Ovary (tissue), 9 donors: ENCODE data around the gene HSP90B1. TPM values are rescaled to one million over a fixed set of nuclear protein-coding genes. Genes with fewer than 3 reads are reported as not detected.
A peak's percentile ranks its signal among the peaks of the same experiment; 100 is the strongest.

Experiments used
- DNase-seq, 5 donors: peaks; one replicate each; pipeline ENCODE4 v3.0.0-alpha.2; 2019 to 2020
- H3K27ac ChIP-seq, 2 donors: fragments of 200-600 bp; one replicate each; pipeline versions ENCODE4 v1.5.1 to v1.8.0; 2019 to 2022
- H3K27me3 ChIP-seq: fragments of 200-600 bp; one replicate; pipeline ENCODE4 v1.8.0; 2022
- H3K36me3 ChIP-seq: fragments of 200-600 bp; sonication (generic); one replicate; pipeline ENCODE4 v1.5.1; 2019
- H3K4me1 ChIP-seq: one replicate; pipeline ENCODE4 v1.8.1; 2013; ENCODE audit warnings: mild to moderate bottlenecking, moderate library complexity; ENCODE audit not compliant: insufficient read depth
- H3K4me3 ChIP-seq: fragments of 200-600 bp; sonication (generic); one replicate; pipeline ENCODE4 v1.5.1; 2017
- H3K9me3 ChIP-seq, 2 donors: fragments of 200-600 bp in 1 of 2; sonication (generic) in 1 of 2; one replicate each; pipeline versions ENCODE4 v1.5.1 to v1.8.1; 2013 to 2019; ENCODE audit warnings: mild to moderate bottlenecking in 1 of 2, moderate library complexity in 1 of 2
- CTCF ChIP-seq, 3 donors: fragments of 450-650 bp in 2 of 3; fragments of 200-600 bp in 1 of 3; IDR thresholded peaks; one replicate each; pipeline versions ENCODE4 v1.5.1 to v1.8.0; 2016 to 2022; ENCODE audit warnings: antibody characterized with exemption in 3 of 3, mild to moderate bottlenecking in 1 of 3
- EP300 ChIP-seq: sonication (generic); formaldehyde crosslinking; IDR thresholded peaks from one replicate; pipeline ENCODE4 v1.6.1; 2017; ENCODE audit warnings: antibody characterized with exemption
- POLR2A ChIP-seq: fragments of 450-650 bp; IDR thresholded peaks from one replicate; pipeline ENCODE4 v1.6.1; 2017; ENCODE audit warnings: antibody characterized with exemption, mild to moderate bottlenecking, moderate library complexity
- WGBS, 3 donors: extraction: QIAGEN DNeasy Blood & Tissue Kit in 1 of 3; methylation state at CpG; one replicate each; pipeline versions ENCODE4 v1.1.5 to v1.1.7; 2013 to 2017; 5-methylcytosine and 5-hydroxymethylcytosine counted together
- intact Hi-C, 4 donors: fragments of 100-400 bp; cut with DNase I; formaldehyde crosslinking; loops; one replicate each; pipeline versions ENCODE4 v1.11.0 to v1.15.1; 2022 to 2023
- polyA plus RNA-seq, 2 donors: library from polyadenylated mRNA; stranded (reverse); fragments of 200-250 nt in 1 of 2; fragments of 350-450 nt in 1 of 2; fragmentation: Illumina TruSeq in 1 of 2; extraction: RNeasy Lipid Tissue Mini Kit (QIAGEN cat#74804) in 1 of 2; gene quantifications; one replicate each; pipeline ENCODE4 v1.2.3, GENCODE V29; 2013 to 2014
- total RNA-seq, 7 donors: library from RNA; depleted of rRNA in 2 of 7; stranded (reverse); fragments of >200 nt in 2 of 7; fragmentation: NEBNext Ultra II Directional in 3 of 7; extraction: Animal tissue kit (Norgen Biotek cat#: 25700) in 3 of 7; gene quantifications; one replicate each; pipeline versions ENCODE4 v1.1.0 to v1.2.4, GENCODE V29; 2016 to 2023
- donor health status: DM: no; HTN: no; CAD: no; lungs with moderate emphysema.
- donor health status: DM: no; HTN: no; CAD: no.
- donor health status: Bipolar disorder and iron deficiency.
- donor health status: DM: yes; HTN: yes; CAD: no.
- donor health status: DM: no; HTN: no; CAD: no.
- donor health status: DM: yes; HTN: yes; CAD: no.

The HSP90B1 gene
- total and polyA plus RNA-seq, 9 donors, result 217 to 777 (median 442) TPM

- intact Hi-C loops, result no loop called here
- DNase-seq, result no peak
- Histone ChIP-seq H3K36me3 (no peaks in the 10 kb centered on the region), H3K9me3 (no peaks in the 10 kb centered on the region), H3K27ac (no peak overlapping the region), H3K4me1 (peaks cover 11% of the 10 kb centered on the region), H3K27me3 (no peaks in the 10 kb centered on the region), H3K4me3 (no peak overlapping the region)
- TF ChIP-seq EP300, result no peak
- WGBS, 3 donors, result 45 to 65% (median 56%) methylated on average over 1 of the region's 1 CpG
These were observed 28.4 kb downstream of the HSP90B1 start for GRCh38 chr12:103958621-103959020.

GRCh38 chr12:103960616-103961227 lies 30.5 kb downstream of the HSP90B1 start:
- no peak for DNase-seq

GRCh38 chr12:103962493-103962892 lies 32.3 kb downstream of the HSP90B1 start:
- no peaks in the 10 kb centered on the region for H3K27me3 ChIP-seq
- WGBS, 3 donors, result 23 to 42% (median 24%) methylated on average over 1 of the region's 1 CpG
- no peaks in the 10 kb centered on the region for H3K36me3 ChIP-seq
- H3K4me1 ChIP-seq, result peaks cover 9% of the 10 kb centered on the region
- intact Hi-C loops, result loop anchor here in 2 of 4 donors (10.0 kb wide), 1 partner anchor 102 kb away; the partner anchor contains the start of gene HCFC2 (in 2 of the 2)
- no peak overlapping the region for H3K27ac ChIP-seq
- TF ChIP-seq CTCF (IDR thresholded peaks at IDR 0.05) (no peak), EP300 (no peak), POLR2A (no peak)
- no peak for DNase-seq
- no peak overlapping the region for H3K4me3 ChIP-seq
- no peaks in the 10 kb centered on the region for H3K9me3 ChIP-seq

More at GRCh38 chr12:103960616-103961227, 30.5 kb downstream of the HSP90B1 start:
- Histone ChIP-seq H3K4me3 (no peak overlapping the region), H3K27ac (no peak overlapping the region), H3K4me1 (peaks cover 17% of the 10 kb centered on the region), H3K27me3 (no peaks in the 10 kb centered on the region), H3K9me3 (no peaks in the 10 kb centered on the region), H3K36me3 (no peaks in the 10 kb centered on the region)
- WGBS, 3 donors, result 42 to 48% (median 42%) methylated on average over 7 of the region's 7 CpGs
- intact Hi-C loops, result loop anchor here in 2 of 4 donors (10.0 kb wide), 1 partner anchor 104 kb away; the partner anchor contains the start of gene HCFC2 (in 2 of the 2)
- TF ChIP-seq EP300, result no peak
- no peak for TF ChIP-seq POLR2A
- no peak for TF ChIP-seq CTCF (IDR thresholded peaks at IDR 0.05)

GRCh38 chr12:103964805-103965204 lies 34.6 kb downstream of the HSP90B1 start:
- peak overlapping the region; percentile 81 to 94 for H3K27ac ChIP-seq
- intact Hi-C loops, result loop anchor here in 3 of 4 donors (5.0 to 10.0 kb wide), 2 partner anchors 33 to 100 kb away; partner anchors contain the start of genes HCFC2 (in 2 of the 3) and HSP90B1 (in 1 of the 3)
- 7 to 11% (median 8%) methylated on average over 3 of the region's 3 CpGs for WGBS, 3 donors

More at GRCh38 chr12:103964805-103965204, 34.6 kb downstream of the HSP90B1 start:
- no peak for DNase-seq
- H3K4me3 ChIP-seq, result peak overlapping the region; percentile 76
- no peaks in the 10 kb centered on the region for H3K36me3 ChIP-seq
- no peaks in the 10 kb centered on the region for H3K9me3 ChIP-seq
- H3K4me1 ChIP-seq, result peaks cover 9% of the 10 kb centered on the region
- no peak for TF ChIP-seq CTCF (IDR thresholded peaks at IDR 0.05)
- no peak for TF ChIP-seq POLR2A
- no peak for TF ChIP-seq EP300
- H3K27me3 ChIP-seq, result no peaks in the 10 kb centered on the region
